ENCODE data around the gene TEX14.

GRCh38 chr17:58560511-58560910, 131.3 kb downstream of the TEX14 start:
- no peak for TF ChIP-seq CTCF (IDR thresholded peaks at IDR 0.05)
- no peak for TF ChIP-seq HMGXB4 (CRISPR knock-in tag; IDR thresholded peaks at IDR 0.05; ENCODE audit: borderline replicate concordance)
- no peak for TF ChIP-seq MAFK (IDR thresholded peaks at IDR 0.05; ENCODE audit: partially characterized antibody)
- TF ChIP-seq POLR2A (IDR thresholded peaks at IDR 0.05; ENCODE audit: low read length): no peak
- TF ChIP-seq JUN (IDR thresholded peaks at IDR 0.05): no peak
- no peak for TF ChIP-seq BCL3 (IDR thresholded peaks at IDR 0.05)
- TF ChIP-seq RNF2 (IDR thresholded peaks at IDR 0.05; ENCODE audit: borderline replicate concordance, low read depth): no peak
- TF ChIP-seq EP300 (IDR thresholded peaks at IDR 0.05): no peak
- TF ChIP-seq RAD21 (conservative IDR thresholded peaks at IDR 0.05 in 1 of 2, IDR thresholded peaks at IDR 0.05 in 1 of 2): no peak
- TF ChIP-seq USF2 (IDR thresholded peaks at IDR 0.05): no peak
- no peak for TF ChIP-seq ZSCAN20 (CRISPR knock-in tag; IDR thresholded peaks at IDR 0.05)
- no peak for TF ChIP-seq REST (IDR thresholded peaks at IDR 0.05)
- no peak for TF ChIP-seq SMC3 (IDR thresholded peaks at IDR 0.05)
